ENCODE results near the gene ETV5. TPM values are rescaled to one million over a fixed set of nuclear protein-coding genes. Genes with fewer than 3 reads are reported as not detected.

ETV5 gene
- polyA plus RNA-seq, 1 donor from 2014 or later, result 0.30 TPM

- Histone ChIP-seq H3K79me2 (replicated peaks; ENCODE audit: insufficient read depth, low read length) (no peaks in the 10 kb centered on the region), H3K9me2 (ENCODE audit: insufficient read depth, low read length) (no peaks in the 10 kb centered on the region), H3K27me3 (ENCODE audit: insufficient read depth, low read depth, low read length) (no peaks in the 10 kb centered on the region), H3K9ac (ENCODE audit: low read length) (no peak overlapping the region), H3F3A (ENCODE audit: insufficient read depth, low read length, poor library complexity, severe bottlenecking) (no peaks in the 10 kb centered on the region), H3K27ac (ENCODE audit: low read length) (no peak overlapping the region), H3K4me3 (ENCODE audit: low read length) (no peak overlapping the region), H2AFZ (ENCODE audit: low read depth, low read length) (no peak overlapping the region), H3K9me3 (ENCODE audit: low read length) (no peaks in the 10 kb centered on the region), H4K20me1 (ENCODE audit: insufficient read depth) (no peaks in the 10 kb centered on the region), H3K4me2 (ENCODE audit: low read length) (no peak overlapping the region), H3K36me3 (ENCODE audit: insufficient read depth, low read length) (no peaks in the 10 kb centered on the region)
- TF ChIP-seq MXI1 (conservative IDR thresholded peaks at IDR 0.05; ENCODE audit: poor library complexity, severe bottlenecking) (no peak), RAD21 (conservative IDR thresholded peaks at IDR 0.05) (no peak), CTCF (IDR thresholded peaks at IDR 0.05; ENCODE audit: poor library complexity, severe bottlenecking) (no peak), EP300 (conservative IDR thresholded peaks at IDR 0.05; ENCODE audit: poor library complexity, severe bottlenecking) (no peak), REST (IDR thresholded peaks at IDR 0.05; ENCODE audit: borderline replicate concordance) (no peak), EZH2 (IDR thresholded peaks at IDR 0.05; ENCODE audit: borderline replicate concordance, insufficient read depth, low read length, poor library complexity, severe bottlenecking) (no peak), SMC3 (conservative IDR thresholded peaks at IDR 0.05; ENCODE audit: poor library complexity) (no peak), TAF1 (IDR thresholded peaks at IDR 0.05; ENCODE audit: low read depth) (no peak), POLR2AphosphoS5 (IDR thresholded peaks at IDR 0.05) (no peak)
Measured at GRCh38 chr3:186152889-186153292, 44.0 kb upstream of the ETV5 start.

GRCh38 chr3:186152361-186152798 lies 43.5 kb upstream of the ETV5 start:
- TF ChIP-seq RAD21 (conservative IDR thresholded peaks at IDR 0.05), result no peak
- no peak for TF ChIP-seq REST (IDR thresholded peaks at IDR 0.05; ENCODE audit: borderline replicate concordance)
- TF ChIP-seq CTCF (IDR thresholded peaks at IDR 0.05; ENCODE audit: poor library complexity, severe bottlenecking), result no peak
- no peak for TF ChIP-seq EZH2 (IDR thresholded peaks at IDR 0.05; ENCODE audit: borderline replicate concordance, insufficient read depth, low read length, poor library complexity, severe bottlenecking)
- no peak for TF ChIP-seq SMC3 (conservative IDR thresholded peaks at IDR 0.05; ENCODE audit: poor library complexity)
- TF ChIP-seq POLR2AphosphoS5 (IDR thresholded peaks at IDR 0.05), result no peak
- no peak for TF ChIP-seq TAF1 (IDR thresholded peaks at IDR 0.05; ENCODE audit: low read depth)
- no peak for TF ChIP-seq EP300 (conservative IDR thresholded peaks at IDR 0.05; ENCODE audit: poor library complexity, severe bottlenecking)
- TF ChIP-seq MXI1 (conservative IDR thresholded peaks at IDR 0.05; ENCODE audit: poor library complexity, severe bottlenecking), result no peak
- no peak overlapping the region for H3K4me2 ChIP-seq (ENCODE audit: low read length)
- no peaks in the 10 kb centered on the region for H3F3A ChIP-seq (ENCODE audit: insufficient read depth, low read length, poor library complexity, severe bottlenecking)
- no peak overlapping the region for H3K4me3 ChIP-seq (ENCODE audit: low read length)
- H3K27ac ChIP-seq (ENCODE audit: low read length), result no peak overlapping the region
- no peaks in the 10 kb centered on the region for H3K79me2 ChIP-seq (replicated peaks; ENCODE audit: insufficient read depth, low read length)
- no peak overlapping the region for H2AFZ ChIP-seq (ENCODE audit: low read depth, low read length)
- no peaks in the 10 kb centered on the region for H3K36me3 ChIP-seq (ENCODE audit: insufficient read depth, low read length)
- H3K9me3 ChIP-seq (ENCODE audit: low read length), result no peaks in the 10 kb centered on the region
- H3K9me2 ChIP-seq (ENCODE audit: insufficient read depth, low read length), result no peaks in the 10 kb centered on the region
- no peaks in the 10 kb centered on the region for H4K20me1 ChIP-seq (ENCODE audit: insufficient read depth)
- no peak overlapping the region for H3K9ac ChIP-seq (ENCODE audit: low read length)
- no peaks in the 10 kb centered on the region for H3K27me3 ChIP-seq (ENCODE audit: insufficient read depth, low read depth, low read length)
